Nephron progenitor cell (in vitro differentiated cells): ENCODE data around the gene WFIKKN1.

Source experiments
- DNase-seq: peaks from one replicate; pipeline ENCODE4 v3.0.0; 2021
- H3K27ac Mint-ChIP-seq: 2 replicates; pipeline ENCODE4 v1.8.0; 2021; ENCODE audit warnings: mild to moderate bottlenecking, moderate library complexity, mixed read lengths
- H3K27me3 Mint-ChIP-seq: 2 replicates; pipeline ENCODE4 v1.8.0; 2021; ENCODE audit warnings: mild to moderate bottlenecking, low read depth, mixed read lengths; ENCODE audit not compliant: poor library complexity
- H3K36me3 Mint-ChIP-seq: 2 replicates; pipeline ENCODE4 v1.8.0; 2021; ENCODE audit warnings: low read depth, mixed read lengths
- H3K4me1 Mint-ChIP-seq: 2 replicates; pipeline ENCODE4 v1.8.0; 2021; ENCODE audit warnings: mixed read lengths
- H3K4me3 Mint-ChIP-seq: 2 replicates; pipeline ENCODE4 v1.8.0; 2021; ENCODE audit warnings: mild to moderate bottlenecking, moderate library complexity, mixed read lengths
- H3K9me3 Mint-ChIP-seq: 2 replicates; pipeline ENCODE4 v1.8.0; 2021; ENCODE audit warnings: mild to moderate bottlenecking, moderate library complexity, mixed read lengths
- TF ChIP-seq, protein P1 (sequence below): fragments of 200-600 bp; sonication (generic); IDR thresholded peaks from 2 replicates; pipeline ENCODE4 v1.5.0; 2021; ENCODE audit warnings: antibody characterized with exemption

The WFIKKN1 gene

DNA sequence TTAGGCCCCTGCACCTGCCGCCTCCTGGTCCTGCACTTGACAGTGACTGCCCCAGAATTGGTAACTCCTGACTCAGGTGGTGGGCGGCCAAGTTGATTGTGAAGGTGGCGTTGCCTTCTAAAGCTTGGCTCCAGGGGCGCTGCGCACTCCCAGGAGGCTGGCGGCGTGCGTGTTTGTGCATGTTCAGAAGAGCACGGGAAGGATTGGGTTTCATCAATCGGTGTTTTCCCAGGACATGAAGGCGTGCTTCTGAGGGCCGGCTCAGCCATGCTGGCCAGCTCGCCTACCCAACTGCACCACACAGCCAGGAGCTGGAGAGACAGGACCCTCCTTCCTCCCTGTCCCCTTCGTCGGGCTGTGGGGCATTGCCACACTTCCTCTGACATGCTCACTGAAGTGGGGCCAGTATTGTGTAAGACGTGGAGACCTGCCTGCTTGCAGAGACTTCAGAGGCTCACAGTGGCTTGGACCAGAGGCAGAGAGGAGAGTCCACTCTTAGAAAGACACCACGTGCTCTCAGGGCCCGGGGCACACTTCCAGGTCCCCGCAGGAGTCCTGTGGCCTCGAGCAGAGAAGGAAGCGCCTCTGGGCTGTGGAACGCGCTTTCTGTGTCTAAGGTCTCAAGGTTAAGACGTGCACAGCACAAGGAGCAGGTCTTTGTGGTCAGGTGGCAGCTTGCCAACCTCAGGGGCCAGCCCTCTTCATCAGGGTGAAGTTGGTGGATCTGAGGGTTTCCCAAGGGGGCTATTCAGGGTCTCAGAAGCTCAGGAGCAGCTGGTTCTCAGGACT, 38.1 kb upstream of the WFIKKN1 start:
- peaks cover 22% of the 10 kb centered on the region for H3K36me3 Mint-ChIP-seq
- DNase-seq = no peak
- H3K27ac Mint-ChIP-seq = no peak overlapping the region
- H3K4me3 Mint-ChIP-seq = peak overlapping the region; percentile 91
- H3K4me1 Mint-ChIP-seq = peaks cover 60% of the 10 kb centered on the region
- TF ChIP-seq, protein P1, sequence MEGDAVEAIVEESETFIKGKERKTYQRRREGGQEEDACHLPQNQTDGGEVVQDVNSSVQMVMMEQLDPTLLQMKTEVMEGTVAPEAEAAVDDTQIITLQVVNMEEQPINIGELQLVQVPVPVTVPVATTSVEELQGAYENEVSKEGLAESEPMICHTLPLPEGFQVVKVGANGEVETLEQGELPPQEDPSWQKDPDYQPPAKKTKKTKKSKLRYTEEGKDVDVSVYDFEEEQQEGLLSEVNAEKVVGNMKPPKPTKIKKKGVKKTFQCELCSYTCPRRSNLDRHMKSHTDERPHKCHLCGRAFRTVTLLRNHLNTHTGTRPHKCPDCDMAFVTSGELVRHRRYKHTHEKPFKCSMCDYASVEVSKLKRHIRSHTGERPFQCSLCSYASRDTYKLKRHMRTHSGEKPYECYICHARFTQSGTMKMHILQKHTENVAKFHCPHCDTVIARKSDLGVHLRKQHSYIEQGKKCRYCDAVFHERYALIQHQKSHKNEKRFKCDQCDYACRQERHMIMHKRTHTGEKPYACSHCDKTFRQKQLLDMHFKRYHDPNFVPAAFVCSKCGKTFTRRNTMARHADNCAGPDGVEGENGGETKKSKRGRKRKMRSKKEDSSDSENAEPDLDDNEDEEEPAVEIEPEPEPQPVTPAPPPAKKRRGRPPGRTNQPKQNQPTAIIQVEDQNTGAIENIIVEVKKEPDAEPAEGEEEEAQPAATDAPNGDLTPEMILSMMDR = no peak
- H3K9me3 Mint-ChIP-seq = no peaks in the 10 kb centered on the region
- peaks cover 3% of the 10 kb centered on the region for H3K27me3 Mint-ChIP-seq

GRCh38 chr16:593406-593805, 37.4 kb upstream of the WFIKKN1 start:
- Mint-ChIP-seq H3K36me3 (peaks cover 23% of the 10 kb centered on the region), H3K27ac (no peak overlapping the region), H3K4me3 (peak overlapping the region; percentile 47), H3K9me3 (no peaks in the 10 kb centered on the region), H3K4me1 (peaks cover 53% of the 10 kb centered on the region), H3K27me3 (peaks cover 3% of the 10 kb centered on the region)
- no peak for DNase-seq
- TF ChIP-seq, protein P1 = no peak

GRCh38 chr16:593807-594206, 37.0 kb upstream of the WFIKKN1 start:
- TF ChIP-seq, protein P1 = no peak
- peaks cover 27% of the 10 kb centered on the region for H3K36me3 Mint-ChIP-seq
- no peak for DNase-seq
- peaks cover 52% of the 10 kb centered on the region for H3K4me1 Mint-ChIP-seq
- H3K9me3 Mint-ChIP-seq = no peaks in the 10 kb centered on the region
- no peak overlapping the region for H3K27ac Mint-ChIP-seq
- H3K27me3 Mint-ChIP-seq = peaks cover 3% of the 10 kb centered on the region
- peak overlapping the region; percentile 47 for H3K4me3 Mint-ChIP-seq

GRCh38 chr16:595094-595528, 35.7 kb upstream of the WFIKKN1 start:
- TF ChIP-seq, protein P1 = no peak
- DNase-seq = no peak
- peaks cover 3% of the 10 kb centered on the region for H3K27me3 Mint-ChIP-seq
- H3K36me3 Mint-ChIP-seq = peaks cover 35% of the 10 kb centered on the region
- H3K9me3 Mint-ChIP-seq = no peaks in the 10 kb centered on the region
- H3K4me3 Mint-ChIP-seq = no peak overlapping the region
- peaks cover 52% of the 10 kb centered on the region for H3K4me1 Mint-ChIP-seq
- peak overlapping the region; percentile 90 for H3K27ac Mint-ChIP-seq

DNA sequence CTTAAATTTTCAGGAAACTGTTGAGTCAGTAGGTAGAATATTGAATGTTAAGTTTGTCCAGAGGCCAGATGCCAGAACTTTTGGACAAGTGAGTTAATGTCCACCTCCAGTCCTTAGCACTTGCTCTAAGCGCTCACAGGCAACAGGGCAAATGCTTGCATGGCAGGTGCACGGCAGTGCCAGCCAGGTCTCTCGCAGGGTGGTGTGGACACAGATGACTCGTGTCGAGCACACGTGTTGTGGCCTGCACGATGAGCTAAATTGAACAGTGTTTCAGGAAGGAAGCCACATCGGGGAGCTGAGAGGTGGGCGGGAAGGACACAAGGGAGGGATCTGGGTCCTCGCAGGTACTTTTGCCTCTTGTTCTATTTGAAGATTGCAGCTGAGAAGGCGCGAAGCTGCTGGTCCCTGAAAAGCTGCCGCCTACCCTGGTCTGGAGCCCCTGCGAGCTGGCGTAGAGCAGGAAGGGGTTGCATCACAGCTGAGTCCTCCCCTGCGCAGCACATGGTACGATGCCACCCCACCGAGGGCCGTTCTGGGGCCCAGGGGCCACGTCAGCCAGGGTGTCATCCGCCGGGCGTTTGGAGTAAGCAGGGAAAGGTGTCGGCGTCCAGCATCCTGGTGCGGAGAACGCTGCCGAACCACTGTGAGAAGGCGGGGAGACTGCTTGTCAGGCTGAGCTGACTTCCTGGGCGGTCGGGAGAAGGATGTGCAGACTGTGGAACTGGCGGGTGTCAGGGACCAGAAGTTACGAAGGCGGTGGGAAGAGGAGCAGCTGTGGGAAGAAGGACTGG, 34.6 kb upstream of the WFIKKN1 start:
- DNase-seq = no peak
- H3K4me3 Mint-ChIP-seq = no peak overlapping the region
- TF ChIP-seq, protein P1 = no peak
- H3K27me3 Mint-ChIP-seq = peaks cover 3% of the 10 kb centered on the region
- H3K9me3 Mint-ChIP-seq = no peaks in the 10 kb centered on the region
- peak overlapping the region; percentile 77 for H3K27ac Mint-ChIP-seq
- peaks cover 43% of the 10 kb centered on the region for H3K36me3 Mint-ChIP-seq
- H3K4me1 Mint-ChIP-seq = peaks cover 50% of the 10 kb centered on the region
